Brain microvascular endothelial cell (primary cell): ENCODE results near the gene NLRP5.

Experiments
- DNase-seq: peaks from one replicate; pipeline ENCODE4 v3.0.0-alpha.2; 2020
- H3K27ac ChIP-seq: fragments of 250-450 bp; sonication (Bioruptor Pico); 2 replicates; pipeline ENCODE4 v1.5.1; 2020; ENCODE audit warnings: mild to moderate bottlenecking, moderate library complexity
- H3K27me3 ChIP-seq: fragments of 250-450 bp; sonication (Bioruptor Pico); replicated peaks from 2 replicates; pipeline ENCODE4 v1.5.1; 2020; ENCODE audit warnings: mild to moderate bottlenecking
- H3K36me3 ChIP-seq: fragments of 250-450 bp; sonication (Bioruptor Pico); replicated peaks from 2 replicates; pipeline ENCODE4 v1.5.1; 2020; ENCODE audit warnings: mild to moderate bottlenecking
- H3K4me3 ChIP-seq: 2 replicates; pipeline ENCODE4 v1.5.1; 2011; ENCODE audit warnings: low read depth, mild to moderate bottlenecking, control low read depth, low read length, moderate library complexity
- CTCF ChIP-seq: IDR thresholded peaks from 2 replicates; pipeline ENCODE4 v1.5.1; 2011; ENCODE audit warnings: low read depth, mild to moderate bottlenecking, moderate library complexity, low read length, control low read depth, inconsistent platforms; ENCODE audit errors: missing control alignments
- in situ Hi-C: cut with HindIII; loops from 2 replicates; pipeline ENCODE4 v1.10.0; 2017; ENCODE audit warnings: low sequenced_read_pairs, low pct_ligation_motif_present

NLRP5 gene

DNA sequence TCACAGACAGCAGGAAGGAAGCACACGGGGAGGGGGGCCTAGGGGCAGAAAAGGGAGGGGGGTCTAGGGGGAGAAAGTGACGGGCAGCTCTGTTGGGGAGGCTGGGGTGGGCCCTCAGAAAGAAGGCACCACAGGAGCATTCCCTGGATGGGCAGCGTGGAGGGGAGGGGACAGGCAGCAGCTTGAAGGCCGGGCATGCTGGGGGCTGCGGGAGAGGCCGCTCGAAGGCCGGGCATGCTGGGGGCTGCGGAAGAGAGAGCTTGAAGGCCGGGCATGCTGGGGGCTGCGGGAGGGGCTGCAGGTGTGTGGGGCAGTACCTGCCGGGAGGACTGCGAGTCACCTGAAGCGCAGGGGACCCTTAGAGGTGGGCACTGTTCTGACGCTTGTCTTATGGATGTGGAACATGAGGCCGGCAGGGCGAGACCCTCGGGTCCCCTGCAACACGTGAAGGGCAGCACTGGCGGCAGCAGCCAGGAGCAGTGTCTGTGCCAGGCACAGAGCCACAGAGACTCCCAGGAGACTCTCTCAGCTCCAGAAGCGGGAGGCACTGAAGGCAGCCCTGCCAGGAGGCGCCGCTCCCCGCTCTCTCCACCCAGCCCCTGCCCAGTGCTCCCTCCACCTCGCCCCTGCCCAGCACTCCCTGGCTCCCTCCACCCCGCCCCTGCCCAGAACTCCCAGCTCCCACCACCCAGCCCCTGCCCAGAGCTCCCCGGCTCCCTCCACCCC is 121.2 kb downstream of the NLRP5 start:
- H3K4me3 ChIP-seq, result no peak overlapping the region
- H3K27ac ChIP-seq, result no peak overlapping the region
- no peaks in the 10 kb centered on the region for H3K27me3 ChIP-seq
- H3K36me3 ChIP-seq, result no peaks in the 10 kb centered on the region
- DNase-seq, result no peak
- TF ChIP-seq CTCF, result no peak
- in situ Hi-C loops, result no loop called here

- in situ Hi-C loops, result no loop called here
- Histone ChIP-seq H3K27ac (no peak overlapping the region), H3K4me3 (no peak overlapping the region), H3K27me3 (no peaks in the 10 kb centered on the region), H3K36me3 (no peaks in the 10 kb centered on the region)
- no peak for TF ChIP-seq CTCF
- DNase-seq, result no peak
Observed at GRCh38 chr19:56108447-56109195, 122.0 kb downstream of the NLRP5 start.

DNA sequence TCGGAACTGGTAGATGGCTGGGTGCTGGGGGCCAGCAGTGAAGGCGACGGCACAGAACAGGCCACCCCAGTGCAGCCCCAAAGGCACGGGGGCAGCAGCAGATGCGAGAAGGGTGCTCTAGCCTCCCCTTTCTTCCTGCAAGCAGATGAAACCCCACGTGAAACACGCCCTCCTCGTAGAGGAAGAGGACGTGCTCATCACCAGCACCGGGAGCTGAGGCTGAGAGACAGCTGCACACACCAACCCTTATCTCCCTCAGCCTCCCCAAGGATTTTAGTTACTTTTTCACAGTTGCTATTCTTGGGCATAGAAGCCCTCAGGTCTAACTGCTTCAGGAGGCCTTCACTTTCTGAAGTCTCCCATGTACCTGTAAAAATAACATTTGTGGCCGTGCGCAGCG is 122.7 kb downstream of the NLRP5 start:
- Histone ChIP-seq H3K27ac (no peak overlapping the region), H3K4me3 (no peak overlapping the region), H3K36me3 (no peaks in the 10 kb centered on the region), H3K27me3 (no peaks in the 10 kb centered on the region)
- no peak for DNase-seq
- in situ Hi-C loops, result no loop called here
- TF ChIP-seq CTCF, result no peak

DNA sequence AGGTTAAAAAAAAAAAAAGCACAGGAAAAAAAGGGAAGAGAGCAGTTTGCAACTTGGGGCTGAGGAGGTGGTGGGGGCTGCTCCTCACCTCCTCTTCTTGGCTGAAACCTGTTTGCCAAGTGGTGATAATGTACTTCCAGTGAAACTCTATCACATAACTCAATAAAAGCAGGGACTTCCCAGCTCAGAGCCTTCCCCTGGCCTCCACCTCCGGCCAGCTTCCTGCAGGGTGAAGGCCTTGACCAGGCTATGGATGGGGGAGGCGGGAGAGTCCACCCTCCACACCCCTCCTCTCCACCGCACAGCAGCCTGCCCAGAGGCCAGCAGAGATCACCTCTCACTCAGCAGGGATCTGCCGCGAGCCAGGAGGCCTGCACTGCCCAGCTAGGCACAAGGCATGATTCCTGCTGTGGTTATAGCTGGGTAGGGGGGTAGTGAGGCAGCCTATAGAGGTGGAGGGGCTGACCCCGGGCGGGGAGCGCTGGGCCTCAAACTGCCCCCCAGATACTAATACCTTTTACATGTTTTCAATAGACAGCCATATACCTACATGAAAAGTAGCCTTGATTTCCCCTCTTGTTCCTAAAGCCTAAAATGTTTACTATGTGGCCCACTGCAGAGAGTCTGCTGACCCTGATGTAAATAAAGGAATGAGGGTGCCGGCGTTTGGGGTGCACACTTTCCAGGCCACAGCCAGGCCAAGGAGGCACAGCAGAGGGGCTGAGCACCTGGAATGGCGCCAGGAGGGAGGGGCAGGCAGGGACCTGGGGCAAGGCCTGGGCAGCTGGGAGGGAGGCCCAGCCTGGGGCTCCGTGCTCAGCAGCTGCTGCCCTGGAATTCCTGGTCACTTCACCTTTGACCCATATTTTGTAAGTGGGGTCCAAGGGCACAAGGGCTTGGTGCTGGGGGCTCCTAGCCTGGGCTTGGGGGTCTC is 124.2 kb downstream of the NLRP5 start:
- TF ChIP-seq CTCF, result no peak
- Histone ChIP-seq H3K36me3 (peaks cover 3% of the 10 kb centered on the region), H3K27me3 (no peaks in the 10 kb centered on the region), H3K27ac (no peak overlapping the region), H3K4me3 (no peak overlapping the region)
- in situ Hi-C loops, result no loop called here
- DNase-seq, result peak; percentile 7
